Measurements from ENCODE around the gene BOC.

The BOC gene

GRCh38 chr3:113173102-113173501, 38.3 kb upstream of the BOC start:
- H3K9me3 ChIP-seq (ENCODE audit: control insufficient read depth, insufficient read depth, low read length) = no peaks in the 10 kb centered on the region
- H3K27me3 ChIP-seq (ENCODE audit: control insufficient read depth, low read length) = no peaks in the 10 kb centered on the region
- no peaks in the 10 kb centered on the region for H3K79me2 ChIP-seq (ENCODE audit: control insufficient read depth, low read length)
- no peaks in the 10 kb centered on the region for H3F3A ChIP-seq (ENCODE audit: control insufficient read depth, insufficient read depth)
- TF ChIP-seq EZH2phosphoT487 (IDR thresholded peaks at IDR 0.05; ENCODE audit: borderline replicate concordance, low read length) = no peak
- TF ChIP-seq CTCF (IDR thresholded peaks at IDR 0.05; ENCODE audit: low read depth, low read length, poor library complexity, severe bottlenecking) = no peak
- no peaks in the 10 kb centered on the region for H3K4me1 ChIP-seq (ENCODE audit: control insufficient read depth, low read length)
- H3K36me3 ChIP-seq (ENCODE audit: control insufficient read depth, low read length) = no peaks in the 10 kb centered on the region
- H3K4me3 ChIP-seq (ENCODE audit: low read length) = no peak overlapping the region
- H3K27ac ChIP-seq (ENCODE audit: low read depth, low read length) = no peak overlapping the region
- no peaks in the 10 kb centered on the region for H3K9me2 ChIP-seq (replicated peaks; ENCODE audit: control insufficient read depth, low read length)
- no peak overlapping the region for H3K4me2 ChIP-seq (ENCODE audit: low read length)
- H4K20me1 ChIP-seq (ENCODE audit: control insufficient read depth, insufficient read depth, low read depth, low read length) = no peaks in the 10 kb centered on the region

GRCh38 chr3:113174304-113174703, 37.1 kb upstream of the BOC start:
- no peaks in the 10 kb centered on the region for H4K20me1 ChIP-seq (ENCODE audit: control insufficient read depth, insufficient read depth, low read depth, low read length)
- no peaks in the 10 kb centered on the region for H3K9me2 ChIP-seq (replicated peaks; ENCODE audit: control insufficient read depth, low read length)
- no peak overlapping the region for H3K4me2 ChIP-seq (ENCODE audit: low read length)
- no peaks in the 10 kb centered on the region for H3K79me2 ChIP-seq (ENCODE audit: control insufficient read depth, low read length)
- no peak overlapping the region for H3K27ac ChIP-seq (ENCODE audit: low read depth, low read length)
- no peaks in the 10 kb centered on the region for H3K9me3 ChIP-seq (ENCODE audit: control insufficient read depth, insufficient read depth, low read length)
- H3K4me1 ChIP-seq (ENCODE audit: control insufficient read depth, low read length) = no peaks in the 10 kb centered on the region
- H3K36me3 ChIP-seq (ENCODE audit: control insufficient read depth, low read length) = no peaks in the 10 kb centered on the region
- TF ChIP-seq EZH2phosphoT487 (IDR thresholded peaks at IDR 0.05; ENCODE audit: borderline replicate concordance, low read length) (no peak), CTCF (IDR thresholded peaks at IDR 0.05; ENCODE audit: low read depth, low read length, poor library complexity, severe bottlenecking) (no peak)
- no peak overlapping the region for H3K4me3 ChIP-seq (ENCODE audit: low read length)
- H3K27me3 ChIP-seq (ENCODE audit: control insufficient read depth, low read length) = no peaks in the 10 kb centered on the region
- no peaks in the 10 kb centered on the region for H3F3A ChIP-seq (ENCODE audit: control insufficient read depth, insufficient read depth)

GRCh38 chr3:113174801-113175485, 36.4 kb upstream of the BOC start:
- no peaks in the 10 kb centered on the region for H3K4me1 ChIP-seq (ENCODE audit: control insufficient read depth, low read length)
- no peak overlapping the region for H3K4me2 ChIP-seq (ENCODE audit: low read length)
- TF ChIP-seq CTCF (IDR thresholded peaks at IDR 0.05; ENCODE audit: low read depth, low read length, poor library complexity, severe bottlenecking) (no peak), EZH2phosphoT487 (IDR thresholded peaks at IDR 0.05; ENCODE audit: borderline replicate concordance, low read length) (no peak)
- no peak overlapping the region for H3K27ac ChIP-seq (ENCODE audit: low read depth, low read length)
- no peaks in the 10 kb centered on the region for H3F3A ChIP-seq (ENCODE audit: control insufficient read depth, insufficient read depth)
- no peaks in the 10 kb centered on the region for H3K27me3 ChIP-seq (ENCODE audit: control insufficient read depth, low read length)
- H3K79me2 ChIP-seq (ENCODE audit: control insufficient read depth, low read length) = no peaks in the 10 kb centered on the region
- no peaks in the 10 kb centered on the region for H4K20me1 ChIP-seq (ENCODE audit: control insufficient read depth, insufficient read depth, low read depth, low read length)
- H3K4me3 ChIP-seq (ENCODE audit: low read length) = no peak overlapping the region
- no peaks in the 10 kb centered on the region for H3K9me2 ChIP-seq (replicated peaks; ENCODE audit: control insufficient read depth, low read length)
- H3K9me3 ChIP-seq (ENCODE audit: control insufficient read depth, insufficient read depth, low read length) = no peaks in the 10 kb centered on the region
- H3K36me3 ChIP-seq (ENCODE audit: control insufficient read depth, low read length) = no peaks in the 10 kb centered on the region

Data from DOHH2 (cell line).